ENCODE results near the gene RALGAPA1.

- TF ChIP-seq, protein P1, sequence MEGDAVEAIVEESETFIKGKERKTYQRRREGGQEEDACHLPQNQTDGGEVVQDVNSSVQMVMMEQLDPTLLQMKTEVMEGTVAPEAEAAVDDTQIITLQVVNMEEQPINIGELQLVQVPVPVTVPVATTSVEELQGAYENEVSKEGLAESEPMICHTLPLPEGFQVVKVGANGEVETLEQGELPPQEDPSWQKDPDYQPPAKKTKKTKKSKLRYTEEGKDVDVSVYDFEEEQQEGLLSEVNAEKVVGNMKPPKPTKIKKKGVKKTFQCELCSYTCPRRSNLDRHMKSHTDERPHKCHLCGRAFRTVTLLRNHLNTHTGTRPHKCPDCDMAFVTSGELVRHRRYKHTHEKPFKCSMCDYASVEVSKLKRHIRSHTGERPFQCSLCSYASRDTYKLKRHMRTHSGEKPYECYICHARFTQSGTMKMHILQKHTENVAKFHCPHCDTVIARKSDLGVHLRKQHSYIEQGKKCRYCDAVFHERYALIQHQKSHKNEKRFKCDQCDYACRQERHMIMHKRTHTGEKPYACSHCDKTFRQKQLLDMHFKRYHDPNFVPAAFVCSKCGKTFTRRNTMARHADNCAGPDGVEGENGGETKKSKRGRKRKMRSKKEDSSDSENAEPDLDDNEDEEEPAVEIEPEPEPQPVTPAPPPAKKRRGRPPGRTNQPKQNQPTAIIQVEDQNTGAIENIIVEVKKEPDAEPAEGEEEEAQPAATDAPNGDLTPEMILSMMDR (IDR thresholded peaks at IDR 0.05; ENCODE audit: low read length): no peak; the same call in 1 of the 2 replicates
- no peak for TF ChIP-seq EZH2 (IDR thresholded peaks at IDR 0.05; ENCODE audit: borderline replicate concordance, low read length)
These were observed 46.9 kb upstream of the RALGAPA1 start for GRCh38 chr14:35855876-35856481.
